WTC11 (cell line): ENCODE data around the gene PWP1. TPM values are rescaled to one million over a fixed set of nuclear protein-coding genes. Genes with fewer than 3 reads are reported as not detected.

ENCODE experiments used
- ATAC-seq: fragments of 200-7000 bp; cut with Tn5 transposase; 2 replicates; pipeline ENCODE4 v1.10.0; 2021; ENCODE audit warnings: mild to moderate bottlenecking, moderate library complexity
- CTCF ChIA-PET: fragments of 300-600 bp; sonication (Branson Sonifier 250); formaldehyde crosslinking; loops from one replicate; lab custom pipeline; 2021; ENCODE audit warnings: antibody characterized with exemption; lab: Charles Lee
- POLR2A ChIA-PET: fragments of 350-600 bp; sonication (Branson Sonifier 250); formaldehyde crosslinking; loops from one replicate; lab custom pipeline; 2021; ENCODE audit warnings: antibody characterized with exemption; lab: Charles Lee
- DNase-seq: peaks from one replicate; pipeline ENCODE4 v3.0.0; 2021; ENCODE audit warnings: low spot score
- H3K27ac Mint-ChIP-seq: 2 replicates; pipeline ENCODE4 v1.8.0; 2021; ENCODE audit warnings: mixed read lengths
- H3K27me3 Mint-ChIP-seq: 2 replicates; pipeline ENCODE4 v1.8.0; 2021; ENCODE audit warnings: low read depth, mild to moderate bottlenecking, moderate library complexity, mixed read lengths
- H3K36me3 Mint-ChIP-seq: 2 replicates; pipeline ENCODE4 v1.8.0; 2021; ENCODE audit warnings: mixed read lengths
- H3K4me1 Mint-ChIP-seq: 2 replicates; pipeline ENCODE4 v1.8.0; 2022; ENCODE audit warnings: mixed read lengths
- H3K4me3 Mint-ChIP-seq: 2 replicates; pipeline ENCODE4 v1.8.0; 2021; ENCODE audit warnings: mild to moderate bottlenecking, moderate library complexity, mixed read lengths
- H3K9me3 Mint-ChIP-seq: 2 replicates; pipeline ENCODE4 v1.8.0; 2021; ENCODE audit warnings: mixed read lengths
- AFF4 ChIP-seq: sonication (generic); formaldehyde crosslinking; IDR thresholded peaks from 2 replicates; pipeline ENCODE4 v1.8.1; 2023; ENCODE audit warnings: mild to moderate bottlenecking, missing genetic modification reagents, borderline replicate concordance
- ATF1 ChIP-seq: sonication (generic); formaldehyde crosslinking; IDR thresholded peaks from 2 replicates; pipeline ENCODE4 v1.8.1; 2023; ENCODE audit warnings: mild to moderate bottlenecking, moderate library complexity, missing genetic modification reagents
- CREB1 ChIP-seq: sonication (generic); formaldehyde crosslinking; IDR thresholded peaks from 2 replicates; pipeline ENCODE4 v1.8.0; 2023; ENCODE audit warnings: mild to moderate bottlenecking, missing genetic modification reagents
- CREM ChIP-seq: sonication (generic); formaldehyde crosslinking; IDR thresholded peaks from 2 replicates; pipeline ENCODE4 v1.8.1; 2022; ENCODE audit warnings: mild to moderate bottlenecking, missing genetic modification reagents, moderate library complexity
- ERG ChIP-seq: fragments of 250-450 bp; sonication (Bioruptor Pico); IDR thresholded peaks from 2 replicates; pipeline ENCODE4 v1.8.0; 2021; ENCODE audit warnings: mild to moderate bottlenecking
- GTF2I ChIP-seq: fragments of 250-450 bp; sonication (Bioruptor Pico); conservative IDR thresholded peaks from 2 replicates; pipeline ENCODE4 v1.4.0; 2021; ENCODE audit warnings: mild to moderate bottlenecking
- HMGA2 ChIP-seq: fragments of 250-450 bp; sonication (Bioruptor Pico); IDR thresholded peaks from 2 replicates; pipeline ENCODE4 v1.4.0; 2021; ENCODE audit warnings: mild to moderate bottlenecking, moderate library complexity
- HMGXB4 ChIP-seq: sonication (generic); formaldehyde crosslinking; IDR thresholded peaks from 2 replicates; pipeline ENCODE4 v1.8.1; 2023; ENCODE audit warnings: mild to moderate bottlenecking, moderate library complexity, missing genetic modification reagents
- MLX ChIP-seq: sonication (generic); formaldehyde crosslinking; IDR thresholded peaks from 2 replicates; pipeline ENCODE4 v1.8.1; 2023; ENCODE audit warnings: mild to moderate bottlenecking, missing genetic modification reagents, moderate library complexity
- MXD4 ChIP-seq: fragments of 250-450 bp; sonication (Bioruptor Pico); IDR thresholded peaks from 2 replicates; pipeline ENCODE4 v1.8.0; 2021; ENCODE audit warnings: mild to moderate bottlenecking, moderate library complexity, borderline replicate concordance
- PREB ChIP-seq: sonication (generic); formaldehyde crosslinking; IDR thresholded peaks from 2 replicates; pipeline ENCODE4 v1.8.1; 2022; ENCODE audit warnings: mild to moderate bottlenecking, missing genetic modification reagents, moderate library complexity, borderline replicate concordance
- RORB ChIP-seq: fragments of 250-450 bp; sonication (Bioruptor Pico); IDR thresholded peaks from 2 replicates; pipeline ENCODE4 v1.9.0; 2021; ENCODE audit warnings: mild to moderate bottlenecking
- SOX15 ChIP-seq: fragments of 250-450 bp; sonication (Bioruptor Pico); IDR thresholded peaks from 2 replicates; pipeline ENCODE4 v1.9.0; 2021; ENCODE audit warnings: mild to moderate bottlenecking
- ZBTB43 ChIP-seq: sonication (generic); formaldehyde crosslinking; IDR thresholded peaks from 2 replicates; pipeline ENCODE4 v1.8.1; 2023; ENCODE audit warnings: mild to moderate bottlenecking, missing genetic modification reagents
- ZMAT4 ChIP-seq: fragments of 250-450 bp; sonication (Bioruptor Pico); IDR thresholded peaks from 2 replicates; pipeline ENCODE4 v1.9.0; 2021; ENCODE audit warnings: mild to moderate bottlenecking
- ZNF423 ChIP-seq: fragments of 250-450 bp; sonication (Bioruptor Pico); IDR thresholded peaks from 2 replicates; pipeline ENCODE4 v2.1.2; 2022; ENCODE audit warnings: mild to moderate bottlenecking, moderate library complexity
- ZNF425 ChIP-seq: fragments of 250-450 bp; sonication (Bioruptor Pico); conservative IDR thresholded peaks from 2 replicates; pipeline ENCODE4 v1.9.0; 2021; ENCODE audit warnings: mild to moderate bottlenecking
- ZSCAN18 ChIP-seq: fragments of 250-450 bp; sonication (Bioruptor Pico); IDR thresholded peaks from 2 replicates; pipeline ENCODE4 v2.1.2; 2022; ENCODE audit warnings: mild to moderate bottlenecking, moderate library complexity
- total RNA-seq: library from RNA; stranded (reverse); gene quantifications from 3 replicates; pipeline ENCODE4 v1.2.3, GENCODE V29; 2021

PWP1 gene
- total RNA-seq, 1 experiment from 2014 or later, result 54.2 TPM

GRCh38 chr12:107730618-107731341, 45.2 kb downstream of the PWP1 start:
- Mint-ChIP-seq H3K27me3 (peaks cover 3% of the 10 kb centered on the region; the same call in 1 of the 2 replicates), H3K36me3 (peaks cover 19% of the 10 kb centered on the region), H3K4me1 (no peaks in the 10 kb centered on the region), H3K9me3 (peaks cover 4% of the 10 kb centered on the region)
- no peak for DNase-seq
- no peak for ATAC-seq
- CTCF ChIA-PET, result interaction anchor here (1.0 to 1.8 kb wide), 2 partner anchors 155 to 181 kb away, joined by 3 to 7 read pairs; no protein-coding TSS in a partner anchor
- no peak for TF ChIP-seq ZNF423
- no peak for TF ChIP-seq GTF2I (CRISPR knock-in tag)
- TF ChIP-seq ZMAT4 (CRISPR knock-in tag), result no peak
- TF ChIP-seq RORB (CRISPR knock-in tag), result no peak
- TF ChIP-seq ZNF425, result no peak
- TF ChIP-seq ERG (CRISPR knock-in tag), result no peak
- TF ChIP-seq MLX (CRISPR knock-in tag), result no peak
- no peak for TF ChIP-seq MXD4 (CRISPR knock-in tag)
- no peak for TF ChIP-seq AFF4 (CRISPR knock-in tag)
- no peak for TF ChIP-seq SOX15 (CRISPR knock-in tag)
- no peak for TF ChIP-seq CREM (CRISPR knock-in tag)
- no peak for TF ChIP-seq PREB (CRISPR knock-in tag)
- TF ChIP-seq ZSCAN18 (CRISPR knock-in tag), result no peak
- TF ChIP-seq CREB1 (CRISPR knock-in tag), result no peak
- no peak for TF ChIP-seq HMGXB4 (CRISPR knock-in tag)
- no peak for TF ChIP-seq HMGA2
- TF ChIP-seq ATF1 (CRISPR knock-in tag), result no peak
- TF ChIP-seq ZBTB43, result no peak
- TF ChIP-seq, all 79 proteins: peak for 0
- no peak overlapping the region for H3K27ac Mint-ChIP-seq
- no peak overlapping the region for H3K4me3 Mint-ChIP-seq
- POLR2A ChIA-PET, result no interaction called here
